ENCODE data around the gene ARFRP1. TPM values are rescaled to one million over a fixed set of nuclear protein-coding genes. Genes with fewer than 3 reads are reported as not detected.

ARFRP1 gene
- total and polyA plus RNA-seq, 2 of the 13 experiments (the other 11 are each of a cell fraction or from before 2014, with no cell fraction given), result 32.0 to 51.1 TPM

DNA sequence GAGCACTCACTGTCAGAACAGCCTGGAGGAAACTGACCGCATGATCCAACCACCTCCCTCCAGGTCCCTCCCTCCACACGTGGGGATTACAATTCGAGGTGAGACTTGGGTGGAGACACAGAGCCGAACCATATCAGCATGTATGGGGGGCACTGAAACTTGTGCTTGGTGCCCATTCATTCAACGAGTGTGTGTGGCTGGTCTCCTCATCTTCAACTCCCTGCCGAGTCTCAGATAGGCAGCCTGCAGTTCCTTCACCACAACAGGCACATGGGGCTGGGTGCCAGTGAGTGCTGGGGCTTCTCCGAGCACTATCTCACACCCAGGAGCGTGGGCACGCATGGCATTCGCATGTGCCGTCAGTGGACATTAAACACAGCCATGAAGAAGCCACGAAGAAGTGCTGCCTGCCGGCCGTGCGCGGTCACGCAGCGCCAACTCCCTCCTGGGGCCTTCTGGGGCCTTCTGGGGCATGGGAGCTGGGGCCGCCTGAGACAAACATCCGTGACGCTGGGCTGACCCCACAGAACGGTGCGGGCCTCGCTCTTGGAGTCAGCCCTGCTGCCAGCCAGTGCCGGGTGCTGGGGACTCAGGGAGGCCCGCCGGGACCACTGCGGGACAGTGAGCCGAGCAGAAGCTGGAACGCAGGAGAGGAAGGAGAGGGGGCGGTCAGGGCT lies 50.4 kb downstream of the ARFRP1 start (continued):
- TF ChIP-seq, protein P1, sequence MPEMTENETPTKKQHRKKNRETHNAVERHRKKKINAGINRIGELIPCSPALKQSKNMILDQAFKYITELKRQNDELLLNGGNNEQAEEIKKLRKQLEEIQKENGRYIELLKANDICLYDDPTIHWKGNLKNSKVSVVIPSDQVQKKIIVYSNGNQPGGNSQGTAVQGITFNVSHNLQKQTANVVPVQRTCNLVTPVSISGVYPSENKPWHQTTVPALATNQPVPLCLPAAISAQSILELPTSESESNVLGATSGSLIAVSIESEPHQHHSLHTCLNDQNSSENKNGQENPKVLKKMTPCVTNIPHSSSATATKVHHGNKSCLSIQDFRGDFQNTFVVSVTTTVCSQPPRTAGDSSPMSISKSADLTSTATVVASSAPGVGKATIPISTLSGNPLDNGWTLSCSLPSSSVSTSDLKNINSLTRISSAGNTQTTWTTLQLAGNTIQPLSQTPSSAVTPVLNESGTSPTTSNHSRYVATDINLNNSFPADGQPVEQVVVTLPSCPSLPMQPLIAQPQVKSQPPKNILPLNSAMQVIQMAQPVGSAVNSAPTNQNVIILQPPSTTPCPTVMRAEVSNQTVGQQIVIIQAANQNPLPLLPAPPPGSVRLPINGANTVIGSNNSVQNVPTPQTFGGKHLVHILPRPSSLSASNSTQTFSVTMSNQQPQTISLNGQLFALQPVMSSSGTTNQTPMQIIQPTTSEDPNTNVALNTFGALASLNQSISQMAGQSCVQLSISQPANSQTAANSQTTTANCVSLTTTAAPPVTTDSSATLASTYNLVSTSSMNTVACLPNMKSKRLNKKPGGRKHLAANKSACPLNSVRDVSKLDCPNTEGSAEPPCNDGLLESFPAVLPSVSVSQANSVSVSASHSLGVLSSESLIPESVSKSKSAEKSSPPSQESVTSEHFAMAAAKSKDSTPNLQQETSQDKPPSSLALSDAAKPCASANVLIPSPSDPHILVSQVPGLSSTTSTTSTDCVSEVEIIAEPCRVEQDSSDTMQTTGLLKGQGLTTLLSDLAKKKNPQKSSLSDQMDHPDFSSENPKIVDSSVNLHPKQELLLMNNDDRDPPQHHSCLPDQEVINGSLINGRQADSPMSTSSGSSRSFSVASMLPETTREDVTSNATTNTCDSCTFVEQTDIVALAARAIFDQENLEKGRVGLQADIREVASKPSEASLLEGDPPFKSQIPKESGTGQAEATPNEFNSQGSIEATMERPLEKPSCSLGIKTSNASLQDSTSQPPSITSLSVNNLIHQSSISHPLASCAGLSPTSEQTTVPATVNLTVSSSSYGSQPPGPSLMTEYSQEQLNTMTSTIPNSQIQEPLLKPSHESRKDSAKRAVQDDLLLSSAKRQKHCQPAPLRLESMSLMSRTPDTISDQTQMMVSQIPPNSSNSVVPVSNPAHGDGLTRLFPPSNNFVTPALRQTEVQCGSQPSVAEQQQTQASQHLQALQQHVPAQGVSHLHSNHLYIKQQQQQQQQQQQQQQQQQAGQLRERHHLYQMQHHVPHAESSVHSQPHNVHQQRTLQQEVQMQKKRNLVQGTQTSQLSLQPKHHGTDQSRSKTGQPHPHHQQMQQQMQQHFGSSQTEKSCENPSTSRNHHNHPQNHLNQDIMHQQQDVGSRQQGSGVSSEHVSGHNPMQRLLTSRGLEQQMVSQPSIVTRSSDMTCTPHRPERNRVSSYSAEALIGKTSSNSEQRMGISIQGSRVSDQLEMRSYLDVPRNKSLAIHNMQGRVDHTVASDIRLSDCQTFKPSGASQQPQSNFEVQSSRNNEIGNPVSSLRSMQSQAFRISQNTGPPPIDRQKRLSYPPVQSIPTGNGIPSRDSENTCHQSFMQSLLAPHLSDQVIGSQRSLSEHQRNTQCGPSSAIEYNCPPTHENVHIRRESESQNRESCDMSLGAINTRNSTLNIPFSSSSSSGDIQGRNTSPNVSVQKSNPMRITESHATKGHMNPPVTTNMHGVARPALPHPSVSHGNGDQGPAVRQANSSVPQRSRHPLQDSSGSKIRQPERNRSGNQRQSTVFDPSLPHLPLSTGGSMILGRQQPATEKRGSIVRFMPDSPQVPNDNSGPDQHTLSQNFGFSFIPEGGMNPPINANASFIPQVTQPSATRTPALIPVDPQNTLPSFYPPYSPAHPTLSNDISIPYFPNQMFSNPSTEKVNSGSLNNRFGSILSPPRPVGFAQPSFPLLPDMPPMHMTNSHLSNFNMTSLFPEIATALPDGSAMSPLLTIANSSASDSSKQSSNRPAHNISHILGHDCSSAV (CRISPR knock-in tag; IDR thresholded peaks at IDR 0.05; ENCODE audit: borderline replicate concordance), result no peak
- TF ChIP-seq SPEN (CRISPR knock-in tag; IDR thresholded peaks at IDR 0.05; ENCODE audit: low read depth), result no peak
- TF ChIP-seq RBAK (CRISPR knock-in tag; IDR thresholded peaks at IDR 0.05), result no peak
- TF ChIP-seq, protein P2, sequence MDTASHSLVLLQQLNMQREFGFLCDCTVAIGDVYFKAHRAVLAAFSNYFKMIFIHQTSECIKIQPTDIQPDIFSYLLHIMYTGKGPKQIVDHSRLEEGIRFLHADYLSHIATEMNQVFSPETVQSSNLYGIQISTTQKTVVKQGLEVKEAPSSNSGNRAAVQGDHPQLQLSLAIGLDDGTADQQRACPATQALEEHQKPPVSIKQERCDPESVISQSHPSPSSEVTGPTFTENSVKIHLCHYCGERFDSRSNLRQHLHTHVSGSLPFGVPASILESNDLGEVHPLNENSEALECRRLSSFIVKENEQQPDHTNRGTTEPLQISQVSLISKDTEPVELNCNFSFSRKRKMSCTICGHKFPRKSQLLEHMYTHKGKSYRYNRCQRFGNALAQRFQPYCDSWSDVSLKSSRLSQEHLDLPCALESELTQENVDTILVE (CRISPR knock-in tag; IDR thresholded peaks at IDR 0.05), result no peak
- TF ChIP-seq FOXA1 (IDR thresholded peaks at IDR 0.05), result no peak
- TF ChIP-seq FOXA1 (CRISPR knock-in tag; IDR thresholded peaks at IDR 0.05), result no peak
- no peak for TF ChIP-seq MBD4 (IDR thresholded peaks at IDR 0.05; ENCODE audit: borderline replicate concordance, low read length)
- TF ChIP-seq, protein P3, sequence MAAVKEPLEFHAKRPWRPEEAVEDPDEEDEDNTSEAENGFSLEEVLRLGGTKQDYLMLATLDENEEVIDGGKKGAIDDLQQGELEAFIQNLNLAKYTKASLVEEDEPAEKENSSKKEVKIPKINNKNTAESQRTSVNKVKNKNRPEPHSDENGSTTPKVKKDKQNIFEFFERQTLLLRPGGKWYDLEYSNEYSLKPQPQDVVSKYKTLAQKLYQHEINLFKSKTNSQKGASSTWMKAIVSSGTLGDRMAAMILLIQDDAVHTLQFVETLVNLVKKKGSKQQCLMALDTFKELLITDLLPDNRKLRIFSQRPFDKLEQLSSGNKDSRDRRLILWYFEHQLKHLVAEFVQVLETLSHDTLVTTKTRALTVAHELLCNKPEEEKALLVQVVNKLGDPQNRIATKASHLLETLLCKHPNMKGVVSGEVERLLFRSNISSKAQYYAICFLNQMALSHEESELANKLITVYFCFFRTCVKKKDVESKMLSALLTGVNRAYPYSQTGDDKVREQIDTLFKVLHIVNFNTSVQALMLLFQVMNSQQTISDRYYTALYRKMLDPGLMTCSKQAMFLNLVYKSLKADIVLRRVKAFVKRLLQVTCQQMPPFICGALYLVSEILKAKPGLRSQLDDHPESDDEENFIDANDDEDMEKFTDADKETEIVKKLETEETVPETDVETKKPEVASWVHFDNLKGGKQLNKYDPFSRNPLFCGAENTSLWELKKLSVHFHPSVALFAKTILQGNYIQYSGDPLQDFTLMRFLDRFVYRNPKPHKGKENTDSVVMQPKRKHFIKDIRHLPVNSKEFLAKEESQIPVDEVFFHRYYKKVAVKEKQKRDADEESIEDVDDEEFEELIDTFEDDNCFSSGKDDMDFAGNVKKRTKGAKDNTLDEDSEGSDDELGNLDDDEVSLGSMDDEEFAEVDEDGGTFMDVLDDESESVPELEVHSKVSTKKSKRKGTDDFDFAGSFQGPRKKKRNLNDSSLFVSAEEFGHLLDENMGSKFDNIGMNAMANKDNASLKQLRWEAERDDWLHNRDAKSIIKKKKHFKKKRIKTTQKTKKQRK (IDR thresholded peaks at IDR 0.05; ENCODE audit: low read length), result no peak
- TF ChIP-seq, protein P4, sequence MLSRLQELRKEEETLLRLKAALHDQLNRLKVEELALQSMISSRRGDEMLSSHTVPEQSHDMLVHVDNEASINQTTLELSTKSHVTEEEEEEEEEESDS (CRISPR knock-in tag; IDR thresholded peaks at IDR 0.05; ENCODE audit: borderline replicate concordance), result no peak
- TF ChIP-seq ATF7 (IDR thresholded peaks at IDR 0.05), result no peak
- TF ChIP-seq ATF7 (CRISPR knock-in tag; IDR thresholded peaks at IDR 0.05), result no peak
- TF ChIP-seq ZNF224 (CRISPR knock-in tag; IDR thresholded peaks at IDR 0.05), result no peak
- no peak for TF ChIP-seq ZNF431 (CRISPR knock-in tag; IDR thresholded peaks at IDR 0.05; ENCODE audit: borderline replicate concordance, low read depth)
- no peak for TF ChIP-seq PHB2 (IDR thresholded peaks at IDR 0.05; ENCODE audit: partially characterized antibody)
- no peak for TF ChIP-seq ZFP41 (CRISPR knock-in tag; IDR thresholded peaks at IDR 0.05; ENCODE audit: borderline replicate concordance)
- TF ChIP-seq REXO4 (CRISPR knock-in tag; IDR thresholded peaks at IDR 0.05; ENCODE audit: borderline replicate concordance), result no peak
- TF ChIP-seq ZNF569 (CRISPR knock-in tag; IDR thresholded peaks at IDR 0.05; ENCODE audit: borderline replicate concordance), result no peak
- no peak for TF ChIP-seq ZNF101 (CRISPR knock-in tag; IDR thresholded peaks at IDR 0.05; ENCODE audit: borderline replicate concordance, low read depth)
